ENCODE measurements around the gene DYNLRB2.

DYNLRB2 gene

DNA sequence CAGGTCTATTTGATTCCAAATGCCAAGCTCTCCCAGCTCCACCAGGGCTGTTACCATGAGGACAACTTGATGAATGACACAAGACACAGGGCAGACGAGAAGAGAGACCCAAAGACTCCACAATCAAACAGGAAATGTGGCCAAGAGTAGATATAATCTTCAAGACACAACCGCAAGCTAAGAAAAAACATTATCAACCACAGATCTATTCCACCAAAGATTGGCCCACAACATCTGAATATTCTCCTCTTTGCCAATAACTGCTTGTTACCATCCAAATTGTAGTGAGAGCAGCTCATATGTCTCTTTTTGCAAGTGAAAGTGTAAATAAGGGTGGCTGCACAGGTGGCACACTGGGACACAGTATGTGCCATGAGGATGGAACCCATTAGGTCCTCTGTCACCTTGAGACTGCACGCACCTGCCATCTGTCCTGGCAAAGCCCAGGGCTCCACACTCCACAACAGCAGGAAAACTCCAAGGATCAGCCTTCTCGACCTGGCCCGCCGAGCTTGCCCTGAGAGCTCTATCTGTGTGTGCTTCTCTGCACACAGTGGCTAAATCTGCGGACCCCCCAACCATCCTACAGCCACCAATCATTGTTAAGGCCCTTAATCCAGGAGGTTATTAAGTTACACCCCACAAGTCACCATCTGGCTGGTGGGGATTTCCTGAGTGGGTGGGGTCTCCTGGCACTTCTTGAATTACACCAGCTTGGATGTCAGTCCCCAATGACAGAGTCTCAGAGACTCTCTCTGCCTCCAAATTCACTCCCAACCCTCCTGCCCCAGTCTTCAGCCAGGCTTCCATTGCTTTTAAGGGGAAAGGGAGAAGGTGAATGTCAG lies 50.5 kb downstream of the DYNLRB2 start:
- Histone ChIP-seq H3K27me3 (ENCODE audit: insufficient read depth, poor library complexity, severe bottlenecking) (no peaks in the 10 kb centered on the region), H3K4me3 (replicated peaks; ENCODE audit: insufficient read depth, low read length) (no peak overlapping the region), H3K27ac (replicated peaks) (no peak overlapping the region)
- no peak for DNase-seq (ENCODE audit: low read depth in 1 of 2, low spot score in 1 of 2)
- TF ChIP-seq, protein P1, sequence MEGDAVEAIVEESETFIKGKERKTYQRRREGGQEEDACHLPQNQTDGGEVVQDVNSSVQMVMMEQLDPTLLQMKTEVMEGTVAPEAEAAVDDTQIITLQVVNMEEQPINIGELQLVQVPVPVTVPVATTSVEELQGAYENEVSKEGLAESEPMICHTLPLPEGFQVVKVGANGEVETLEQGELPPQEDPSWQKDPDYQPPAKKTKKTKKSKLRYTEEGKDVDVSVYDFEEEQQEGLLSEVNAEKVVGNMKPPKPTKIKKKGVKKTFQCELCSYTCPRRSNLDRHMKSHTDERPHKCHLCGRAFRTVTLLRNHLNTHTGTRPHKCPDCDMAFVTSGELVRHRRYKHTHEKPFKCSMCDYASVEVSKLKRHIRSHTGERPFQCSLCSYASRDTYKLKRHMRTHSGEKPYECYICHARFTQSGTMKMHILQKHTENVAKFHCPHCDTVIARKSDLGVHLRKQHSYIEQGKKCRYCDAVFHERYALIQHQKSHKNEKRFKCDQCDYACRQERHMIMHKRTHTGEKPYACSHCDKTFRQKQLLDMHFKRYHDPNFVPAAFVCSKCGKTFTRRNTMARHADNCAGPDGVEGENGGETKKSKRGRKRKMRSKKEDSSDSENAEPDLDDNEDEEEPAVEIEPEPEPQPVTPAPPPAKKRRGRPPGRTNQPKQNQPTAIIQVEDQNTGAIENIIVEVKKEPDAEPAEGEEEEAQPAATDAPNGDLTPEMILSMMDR (IDR thresholded peaks at IDR 0.05; ENCODE audit: insufficient read depth, low read length): no peak
- no peak for TF ChIP-seq SPI1 (IDR thresholded peaks at IDR 0.05; ENCODE audit: borderline replicate concordance, low read depth)
- TF ChIP-seq, protein P2, sequence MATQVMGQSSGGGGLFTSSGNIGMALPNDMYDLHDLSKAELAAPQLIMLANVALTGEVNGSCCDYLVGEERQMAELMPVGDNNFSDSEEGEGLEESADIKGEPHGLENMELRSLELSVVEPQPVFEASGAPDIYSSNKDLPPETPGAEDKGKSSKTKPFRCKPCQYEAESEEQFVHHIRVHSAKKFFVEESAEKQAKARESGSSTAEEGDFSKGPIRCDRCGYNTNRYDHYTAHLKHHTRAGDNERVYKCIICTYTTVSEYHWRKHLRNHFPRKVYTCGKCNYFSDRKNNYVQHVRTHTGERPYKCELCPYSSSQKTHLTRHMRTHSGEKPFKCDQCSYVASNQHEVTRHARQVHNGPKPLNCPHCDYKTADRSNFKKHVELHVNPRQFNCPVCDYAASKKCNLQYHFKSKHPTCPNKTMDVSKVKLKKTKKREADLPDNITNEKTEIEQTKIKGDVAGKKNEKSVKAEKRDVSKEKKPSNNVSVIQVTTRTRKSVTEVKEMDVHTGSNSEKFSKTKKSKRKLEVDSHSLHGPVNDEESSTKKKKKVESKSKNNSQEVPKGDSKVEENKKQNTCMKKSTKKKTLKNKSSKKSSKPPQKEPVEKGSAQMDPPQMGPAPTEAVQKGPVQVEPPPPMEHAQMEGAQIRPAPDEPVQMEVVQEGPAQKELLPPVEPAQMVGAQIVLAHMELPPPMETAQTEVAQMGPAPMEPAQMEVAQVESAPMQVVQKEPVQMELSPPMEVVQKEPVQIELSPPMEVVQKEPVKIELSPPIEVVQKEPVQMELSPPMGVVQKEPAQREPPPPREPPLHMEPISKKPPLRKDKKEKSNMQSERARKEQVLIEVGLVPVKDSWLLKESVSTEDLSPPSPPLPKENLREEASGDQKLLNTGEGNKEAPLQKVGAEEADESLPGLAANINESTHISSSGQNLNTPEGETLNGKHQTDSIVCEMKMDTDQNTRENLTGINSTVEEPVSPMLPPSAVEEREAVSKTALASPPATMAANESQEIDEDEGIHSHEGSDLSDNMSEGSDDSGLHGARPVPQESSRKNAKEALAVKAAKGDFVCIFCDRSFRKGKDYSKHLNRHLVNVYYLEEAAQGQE (IDR thresholded peaks at IDR 0.05; ENCODE audit: insufficient replicate concordance, low read depth): no peak
- no peak for TF ChIP-seq POLR2AphosphoS5 (IDR thresholded peaks at IDR 0.05; ENCODE audit: low read depth)
- no peak for TF ChIP-seq GABPA (IDR thresholded peaks at IDR 0.05; ENCODE audit: low read depth)

DNA sequence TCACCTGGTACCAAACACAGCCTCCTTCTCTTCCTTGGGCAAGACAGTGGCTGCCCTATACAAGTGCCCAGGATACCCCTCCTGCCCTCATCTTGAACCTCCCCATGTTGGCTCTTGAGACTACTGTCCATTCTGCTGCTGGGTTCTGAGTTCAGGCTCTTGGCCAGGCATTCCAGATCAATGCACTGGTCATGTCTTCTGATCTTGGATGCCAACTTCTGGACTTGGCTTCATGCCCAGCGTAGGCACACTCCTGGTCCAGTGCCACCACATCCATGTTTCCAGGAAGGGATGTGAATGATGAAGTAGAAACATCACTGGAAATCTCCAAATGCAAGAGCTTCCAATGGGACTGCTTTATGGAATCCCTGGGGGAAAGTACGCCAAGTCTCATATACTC lies 51.5 kb downstream of the DYNLRB2 start:
- Histone ChIP-seq H3K27ac (replicated peaks) (no peak overlapping the region), H3K27me3 (ENCODE audit: insufficient read depth, poor library complexity, severe bottlenecking) (no peaks in the 10 kb centered on the region), H3K4me3 (replicated peaks; ENCODE audit: insufficient read depth, low read length) (no peak overlapping the region)
- TF ChIP-seq SPI1 (IDR thresholded peaks at IDR 0.05; ENCODE audit: borderline replicate concordance, low read depth): no peak
- TF ChIP-seq, protein P2 (IDR thresholded peaks at IDR 0.05; ENCODE audit: insufficient replicate concordance, low read depth): no peak
- TF ChIP-seq, protein P1 (IDR thresholded peaks at IDR 0.05; ENCODE audit: insufficient read depth, low read length): no peak
- no peak for TF ChIP-seq GABPA (IDR thresholded peaks at IDR 0.05; ENCODE audit: low read depth)
- no peak for TF ChIP-seq POLR2AphosphoS5 (IDR thresholded peaks at IDR 0.05; ENCODE audit: low read depth)
- DNase-seq (ENCODE audit: low read depth in 1 of 2, low spot score in 1 of 2): no peak

DNA sequence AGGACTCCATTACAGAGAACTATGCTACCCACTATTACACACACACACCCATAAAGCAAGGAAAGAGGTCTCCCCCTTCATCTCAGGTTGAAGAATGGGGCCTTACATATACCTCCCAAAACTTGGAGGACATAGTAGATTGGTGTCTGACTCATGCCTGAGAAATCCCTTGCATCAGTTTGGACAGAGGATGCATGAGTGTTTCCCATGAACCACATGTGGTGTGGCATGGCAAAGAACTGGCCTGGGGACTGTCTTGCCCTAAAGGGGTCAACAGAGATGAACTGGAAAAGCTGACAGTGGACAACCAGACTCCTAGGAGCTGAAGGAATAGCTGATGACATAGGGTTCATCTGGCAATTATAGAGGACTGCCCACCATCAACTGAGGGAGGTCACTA lies 54.0 kb downstream of the DYNLRB2 start:
- TF ChIP-seq, protein P2 (IDR thresholded peaks at IDR 0.05; ENCODE audit: insufficient replicate concordance, low read depth): no peak
- TF ChIP-seq GABPA (IDR thresholded peaks at IDR 0.05; ENCODE audit: low read depth) (no peak), SPI1 (IDR thresholded peaks at IDR 0.05; ENCODE audit: borderline replicate concordance, low read depth) (no peak), POLR2AphosphoS5 (IDR thresholded peaks at IDR 0.05; ENCODE audit: low read depth) (no peak)
- TF ChIP-seq, protein P1 (IDR thresholded peaks at IDR 0.05; ENCODE audit: insufficient read depth, low read length): no peak
- DNase-seq (ENCODE audit: low read depth in 1 of 2, low spot score in 1 of 2): no peak
- H3K27me3 ChIP-seq (ENCODE audit: insufficient read depth, poor library complexity, severe bottlenecking): no peaks in the 10 kb centered on the region
- no peak overlapping the region for H3K27ac ChIP-seq (replicated peaks)
- H3K4me3 ChIP-seq (replicated peaks; ENCODE audit: insufficient read depth, low read length): no peak overlapping the region

Measured in HL-60 (cell line).